ENCODE data around the gene DPEP2NB.
"Not testable (repeated sequence)": the region's sequence is repeated elsewhere in the genome, so short reads cannot be mapped to it uniquely, and the experiment has no call there.

The DPEP2NB gene

GRCh38 chr16:67979955-67980678 is 35.6 kb downstream of the DPEP2NB start, which contains the start of gene DPEP3:
DPEP3 (minus strand) TSS chr16:67980499; CDS start chr16:67980380, 119 bp downstream.
- no peak for DNase-seq

- no peak for DNase-seq
Measured at GRCh38 chr16:67977469-67978227, 38.1 kb downstream of the DPEP2NB start.

GRCh38 chr16:67977005-67977404 is 38.7 kb downstream of the DPEP2NB start:
- no peak for DNase-seq

GRCh38 chr16:67976205-67976604 is 39.5 kb downstream of the DPEP2NB start:
- no peak for DNase-seq

- DNase-seq = no peak
Measured at GRCh38 chr16:67975321-67976105, 40.2 kb downstream of the DPEP2NB start.

- DNase-seq = not testable (repeated sequence)
Measured at GRCh38 chr16:67972285-67972684, 43.4 kb downstream of the DPEP2NB start.

- no peak for DNase-seq
Measured at GRCh38 chr16:67971111-67971510, 44.6 kb downstream of the DPEP2NB start.

- no peak for DNase-seq
Measured at GRCh38 chr16:67969254-67970039, 46.3 kb downstream of the DPEP2NB start.

GRCh38 chr16:67968400-67969253 is 47.1 kb downstream of the DPEP2NB start, which contains the start of gene SLC12A4:
SLC12A4 (minus strand) TSS chr16:67968637; CDS start chr16:67968553, 84 bp downstream.
- peak; percentile 84 to 90 for DNase-seq

- DNase-seq = peak; percentile 23 to 28
Measured at GRCh38 chr16:67967958-67968399, 47.7 kb downstream of the DPEP2NB start.

- no peak for DNase-seq
Measured at GRCh38 chr16:67967183-67967957, 48.3 kb downstream of the DPEP2NB start.

- no peak for DNase-seq
Measured at GRCh38 chr16:67966549-67967182, 49.0 kb downstream of the DPEP2NB start.

- DNase-seq = no peak
Measured at GRCh38 chr16:67965668-67966548, 49.8 kb downstream of the DPEP2NB start.

- DNase-seq = no peak
Measured at GRCh38 chr16:67964477-67965131, 51.1 kb downstream of the DPEP2NB start.

GRCh38 chr16:67963662-67964321 is 51.9 kb downstream of the DPEP2NB start:
- no peak for DNase-seq

Measured in stimulated activated CD4-positive, alpha-beta T cell treated with anti-CD3 and anti-CD28 coated beads, Interleukin-2, amount 100 ng/mL, for 48 hours (primary cell).